ENCODE results near the gene MICALL1.

The MICALL1 gene

DNA sequence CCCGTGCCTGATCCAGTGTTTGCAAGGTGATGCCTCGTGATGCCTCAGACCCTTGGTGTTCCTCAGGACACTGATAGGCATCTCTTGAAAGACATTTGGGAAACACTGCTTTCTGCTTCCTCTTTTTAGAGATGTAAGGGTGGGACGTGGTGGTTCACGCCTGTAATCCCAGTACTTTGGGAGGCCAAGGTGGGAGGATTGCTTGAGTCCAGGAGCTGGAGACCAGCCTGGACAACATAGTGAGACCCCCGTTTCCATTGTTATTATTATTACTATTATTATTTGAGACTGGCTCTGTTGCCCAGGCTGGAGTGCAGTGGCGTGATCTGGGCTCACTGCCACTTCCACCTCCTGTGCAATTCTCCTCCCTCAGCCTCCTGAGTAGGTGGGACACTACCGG, 84.8 kb downstream of the MICALL1 start:
- no peak for DNase-seq (ENCODE audit: low spot score)

DNA sequence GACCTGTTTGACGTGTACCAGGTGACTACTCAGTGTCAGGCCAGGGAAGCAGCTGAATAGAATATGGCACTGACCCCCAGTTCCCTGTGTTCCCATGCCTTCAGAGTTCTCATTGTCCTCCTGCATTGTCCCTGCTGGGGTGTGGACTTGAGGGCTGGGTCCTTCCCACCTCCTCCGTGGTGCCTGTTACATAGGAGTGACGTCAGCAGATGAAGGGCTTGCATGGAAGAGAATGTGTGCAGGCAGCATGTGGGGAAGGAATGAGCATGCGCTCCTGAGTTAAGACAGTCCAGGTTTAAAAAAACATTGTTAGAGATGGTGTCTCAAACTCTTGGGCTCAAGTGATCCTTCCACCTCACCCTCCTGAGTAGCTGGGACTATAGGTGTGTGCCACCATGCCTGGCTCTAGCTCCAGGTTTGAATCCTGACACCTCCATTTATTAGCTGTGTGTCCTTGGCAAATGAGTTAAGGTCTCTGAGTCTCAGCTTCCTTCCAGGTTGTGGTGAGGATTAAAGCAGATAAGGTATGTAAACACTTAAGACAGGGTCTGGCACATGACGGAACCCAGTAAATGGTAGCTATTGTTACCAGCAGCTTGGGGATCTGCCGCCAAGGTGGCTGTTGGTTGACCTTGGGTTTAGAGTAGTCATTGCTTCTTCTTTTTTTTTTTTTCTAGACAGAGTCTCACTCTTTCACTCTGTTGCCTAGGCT, 85.8 kb downstream of the MICALL1 start:
- DNase-seq (ENCODE audit: low spot score): no peak
- TF ChIP-seq, protein P1, sequence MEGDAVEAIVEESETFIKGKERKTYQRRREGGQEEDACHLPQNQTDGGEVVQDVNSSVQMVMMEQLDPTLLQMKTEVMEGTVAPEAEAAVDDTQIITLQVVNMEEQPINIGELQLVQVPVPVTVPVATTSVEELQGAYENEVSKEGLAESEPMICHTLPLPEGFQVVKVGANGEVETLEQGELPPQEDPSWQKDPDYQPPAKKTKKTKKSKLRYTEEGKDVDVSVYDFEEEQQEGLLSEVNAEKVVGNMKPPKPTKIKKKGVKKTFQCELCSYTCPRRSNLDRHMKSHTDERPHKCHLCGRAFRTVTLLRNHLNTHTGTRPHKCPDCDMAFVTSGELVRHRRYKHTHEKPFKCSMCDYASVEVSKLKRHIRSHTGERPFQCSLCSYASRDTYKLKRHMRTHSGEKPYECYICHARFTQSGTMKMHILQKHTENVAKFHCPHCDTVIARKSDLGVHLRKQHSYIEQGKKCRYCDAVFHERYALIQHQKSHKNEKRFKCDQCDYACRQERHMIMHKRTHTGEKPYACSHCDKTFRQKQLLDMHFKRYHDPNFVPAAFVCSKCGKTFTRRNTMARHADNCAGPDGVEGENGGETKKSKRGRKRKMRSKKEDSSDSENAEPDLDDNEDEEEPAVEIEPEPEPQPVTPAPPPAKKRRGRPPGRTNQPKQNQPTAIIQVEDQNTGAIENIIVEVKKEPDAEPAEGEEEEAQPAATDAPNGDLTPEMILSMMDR (IDR thresholded peaks at IDR 0.05; ENCODE audit: extremely low read depth, missing control alignments): no peak

More for the DNA sequence above, 84.8 kb downstream of the MICALL1 start:
- TF ChIP-seq, protein P1 (IDR thresholded peaks at IDR 0.05; ENCODE audit: extremely low read depth, missing control alignments): no peak

All from GM20000 (cell line).